ENCODE data around the gene RGSL1. TPM values are rescaled to one million over a fixed set of nuclear protein-coding genes. Genes with fewer than 3 reads are reported as not detected.
A peak's percentile ranks its signal among the peaks of the same experiment; 100 is the strongest.

Gene RGSL1
- total and polyA plus RNA-seq, 9 of the 15 experiments (the other 6 are each of a cell fraction or from before 2014, with no cell fraction given) = 0.03 TPM; not detected in 8

DNA sequence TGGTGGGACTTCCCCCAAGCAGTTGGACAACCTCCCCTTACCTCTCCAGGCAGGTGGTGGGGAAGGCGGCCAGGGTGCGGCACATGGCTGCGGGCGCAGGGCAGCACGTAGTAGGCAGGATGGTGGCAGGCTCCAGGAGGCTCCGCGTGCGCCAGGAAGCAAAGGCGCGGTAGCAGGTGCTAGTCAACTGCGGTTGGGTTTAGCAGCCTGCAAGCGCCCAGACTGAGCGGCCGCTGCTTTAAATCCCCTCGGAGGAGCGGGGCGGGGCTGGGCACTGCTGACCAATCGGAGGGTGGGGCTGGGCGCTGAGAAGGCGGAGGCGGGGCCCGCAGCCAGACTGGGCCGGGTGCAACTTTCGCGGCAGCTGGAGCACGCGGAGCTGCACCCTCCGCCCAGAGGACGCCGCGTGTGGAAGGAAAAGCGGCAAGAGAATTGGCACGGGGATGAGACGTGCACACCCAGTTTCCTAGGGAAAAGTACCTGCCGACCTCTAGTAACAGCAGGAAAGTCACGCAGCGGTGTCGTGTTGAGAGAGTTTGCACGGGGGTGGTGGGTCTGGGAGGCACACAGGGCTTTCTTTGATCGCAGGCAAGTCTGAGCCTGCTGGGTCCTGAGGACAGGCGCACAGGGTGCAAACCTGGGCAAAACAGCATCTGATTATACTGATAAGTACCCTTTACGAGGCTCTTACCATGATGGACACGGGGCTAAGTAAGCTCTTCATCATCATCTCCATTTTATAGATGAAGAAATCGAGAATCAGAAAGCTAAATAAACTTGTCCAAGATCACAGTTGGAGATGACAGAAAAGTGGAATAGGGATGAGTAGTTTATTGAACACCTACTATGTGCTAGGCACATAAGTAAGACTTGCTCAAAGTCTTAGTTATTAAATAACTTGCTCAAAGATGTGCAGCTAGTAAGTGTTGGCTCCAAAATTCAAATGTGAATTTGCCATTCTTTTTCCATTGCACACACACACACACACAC lies 154.5 kb downstream of the RGSL1 start, which contains the start of gene RGS16 (continued):
- peak; percentile 63; the same call in 1 of the 2 replicates for TF ChIP-seq MTA3 (IDR thresholded peaks at IDR 0.05; ENCODE audit: borderline replicate concordance)
- no peak for TF ChIP-seq ZBTB34 (CRISPR knock-in tag; IDR thresholded peaks at IDR 0.05)
- TF ChIP-seq ZNF696 (CRISPR knock-in tag; conservative IDR thresholded peaks at IDR 0.05) = no peak
- no peak for TF ChIP-seq ZKSCAN3 (CRISPR knock-in tag; IDR thresholded peaks at IDR 0.05)
- 0 out of 2 replicates have a peak, but pooled peaks have one; percentile 27 for TF ChIP-seq ZBTB49 (CRISPR knock-in tag; IDR thresholded peaks at IDR 0.05; ENCODE audit: borderline replicate concordance)
- TF ChIP-seq ESRRA (IDR thresholded peaks at IDR 0.05; ENCODE audit: borderline replicate concordance, low read depth) = no peak
- TF ChIP-seq TCFL5 (CRISPR knock-in tag; conservative IDR thresholded peaks at IDR 0.05) = no peak
- no peak for TF ChIP-seq SNIP1 (IDR thresholded peaks at IDR 0.05; ENCODE audit: low read depth)
- no peak for TF ChIP-seq ZZZ3 (IDR thresholded peaks at IDR 0.05)
- no peak for TF ChIP-seq E2F1 (CRISPR knock-in tag; IDR thresholded peaks at IDR 0.05)
- TF ChIP-seq ZNF592 (IDR thresholded peaks at IDR 0.05) = no peak
- TF ChIP-seq, protein P1, sequence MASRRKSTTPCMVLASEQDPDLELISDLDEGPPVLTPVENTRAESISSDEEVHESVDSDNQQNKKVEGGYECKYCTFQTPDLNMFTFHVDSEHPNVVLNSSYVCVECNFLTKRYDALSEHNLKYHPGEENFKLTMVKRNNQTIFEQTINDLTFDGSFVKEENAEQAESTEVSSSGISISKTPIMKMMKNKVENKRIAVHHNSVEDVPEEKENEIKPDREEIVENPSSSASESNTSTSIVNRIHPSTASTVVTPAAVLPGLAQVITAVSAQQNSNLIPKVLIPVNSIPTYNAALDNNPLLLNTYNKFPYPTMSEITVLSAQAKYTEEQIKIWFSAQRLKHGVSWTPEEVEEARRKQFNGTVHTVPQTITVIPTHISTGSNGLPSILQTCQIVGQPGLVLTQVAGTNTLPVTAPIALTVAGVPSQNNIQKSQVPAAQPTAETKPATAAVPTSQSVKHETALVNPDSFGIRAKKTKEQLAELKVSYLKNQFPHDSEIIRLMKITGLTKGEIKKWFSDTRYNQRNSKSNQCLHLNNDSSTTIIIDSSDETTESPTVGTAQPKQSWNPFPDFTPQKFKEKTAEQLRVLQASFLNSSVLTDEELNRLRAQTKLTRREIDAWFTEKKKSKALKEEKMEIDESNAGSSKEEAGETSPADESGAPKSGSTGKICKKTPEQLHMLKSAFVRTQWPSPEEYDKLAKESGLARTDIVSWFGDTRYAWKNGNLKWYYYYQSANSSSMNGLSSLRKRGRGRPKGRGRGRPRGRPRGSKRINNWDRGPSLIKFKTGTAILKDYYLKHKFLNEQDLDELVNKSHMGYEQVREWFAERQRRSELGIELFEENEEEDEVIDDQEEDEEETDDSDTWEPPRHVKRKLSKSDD (conservative IDR thresholded peaks at IDR 0.05; ENCODE audit: low read length) = no peak
- no peak for TF ChIP-seq NCOA1 (IDR thresholded peaks at IDR 0.05; ENCODE audit: low read depth)
